Muscle layer of duodenum (tissue), 2 donors: ENCODE results near the gene RABGEF1.
"Not testable (repeated sequence)": the region's sequence is repeated elsewhere in the genome, so short reads cannot be mapped to it uniquely, and the experiment has no call there.

Source experiments
- H3K27ac ChIP-seq: one replicate; pipeline ENCODE4 v1.7.0; 2013; ENCODE audit warnings: mild to moderate bottlenecking, low read length
- H3K27me3 ChIP-seq: one replicate; pipeline ENCODE4 v1.7.0; 2013; ENCODE audit warnings: low read depth, mild to moderate bottlenecking, control low read depth, low read length
- H3K36me3 ChIP-seq, 2 donors: one replicate each; pipeline ENCODE4 v1.7.0; 2013; ENCODE audit warnings: low read length in 2 of 2, control low read depth in 1 of 2, mild to moderate bottlenecking in 1 of 2; ENCODE audit not compliant: insufficient read depth in 2 of 2, control insufficient read depth in 1 of 2
- H3K4me1 ChIP-seq, 2 donors: one replicate each; pipeline ENCODE4 v1.7.0; 2013; ENCODE audit warnings: low read length in 2 of 2, mild to moderate bottlenecking in 2 of 2, control low read depth in 1 of 2, moderate library complexity in 1 of 2; ENCODE audit not compliant: insufficient read depth in 2 of 2, control insufficient read depth in 1 of 2
- H3K4me3 ChIP-seq, 2 donors: one replicate each; pipeline ENCODE4 v1.7.0; 2013; ENCODE audit warnings: low read length in 2 of 2, low read depth in 1 of 2, mild to moderate bottlenecking in 1 of 2
- H3K9me3 ChIP-seq, 2 donors: one replicate each; pipeline ENCODE4 v1.7.0; 2013; ENCODE audit warnings: low read length in 2 of 2, control low read depth in 1 of 2, mild to moderate bottlenecking in 1 of 2; ENCODE audit not compliant: control insufficient read depth in 1 of 2
- donor health status: healthy.

Gene RABGEF1

GRCh38 chr7:66710752-66711151, 29.8 kb upstream of the RABGEF1 start:
- H3K27me3 ChIP-seq, H3K9me3 ChIP-seq, H3K4me3 ChIP-seq, H3K4me1 ChIP-seq, H3K27ac ChIP-seq: not testable (repeated sequence)
- H3K36me3 ChIP-seq: peaks cover 0 to 44% of the 10 kb centered on the region in 2 donors

GRCh38 chr7:66713687-66714086, 26.8 kb upstream of the RABGEF1 start:
- Histone ChIP-seq H3K4me1 (no peaks in the 10 kb centered on the region), H3K4me3 (no peak overlapping the region), H3K9me3 (peaks cover 0 to 4% of the 10 kb centered on the region in 2 donors), H3K27me3 (no peaks in the 10 kb centered on the region), H3K27ac (no peak overlapping the region), H3K36me3 (peaks cover 0 to 42% of the 10 kb centered on the region in 2 donors)

- H3K9me3 ChIP-seq, H3K27me3 ChIP-seq, H3K4me3 ChIP-seq, H3K4me1 ChIP-seq, H3K27ac ChIP-seq: not testable (repeated sequence)
- peaks cover 0 to 36% of the 10 kb centered on the region in 2 donors for H3K36me3 ChIP-seq
Observed at GRCh38 chr7:66716634-66717033, 23.9 kb upstream of the RABGEF1 start.

GRCh38 chr7:66720561-66720960, 20.0 kb upstream of the RABGEF1 start:
- H3K36me3 ChIP-seq: peaks cover 0 to 23% of the 10 kb centered on the region in 2 donors
- H3K27ac ChIP-seq: no peak overlapping the region
- no peaks in the 10 kb centered on the region for H3K9me3 ChIP-seq
- no peaks in the 10 kb centered on the region for H3K27me3 ChIP-seq
- H3K4me3 ChIP-seq: no peak overlapping the region
- H3K4me1 ChIP-seq: no peaks in the 10 kb centered on the region

- Histone ChIP-seq H3K4me1 (no peaks in the 10 kb centered on the region), H3K27me3 (no peaks in the 10 kb centered on the region), H3K27ac (no peak overlapping the region), H3K4me3 (no peak overlapping the region), H3K36me3 (peaks cover 4 to 21% of the 10 kb centered on the region in 2 donors), H3K9me3 (no peaks in the 10 kb centered on the region)
Observed at GRCh38 chr7:66725843-66726242, 14.7 kb upstream of the RABGEF1 start.

GRCh38 chr7:66727058-66727457, 13.5 kb upstream of the RABGEF1 start:
- Histone ChIP-seq H3K27me3 (no peaks in the 10 kb centered on the region), H3K9me3 (no peaks in the 10 kb centered on the region), H3K27ac (no peak overlapping the region), H3K4me3 (no peak overlapping the region), H3K4me1 (no peaks in the 10 kb centered on the region), H3K36me3 (peaks cover 4 to 17% of the 10 kb centered on the region in 2 donors)

- H3K27me3 ChIP-seq: no peaks in the 10 kb centered on the region
- H3K27ac ChIP-seq: no peak overlapping the region
- no peaks in the 10 kb centered on the region for H3K9me3 ChIP-seq
- no peak overlapping the region for H3K4me3 ChIP-seq
- H3K4me1 ChIP-seq: no peaks in the 10 kb centered on the region
- H3K36me3 ChIP-seq: peaks cover 4 to 12% of the 10 kb centered on the region in 2 donors
Observed at GRCh38 chr7:66728571-66728970, 12.0 kb upstream of the RABGEF1 start.

GRCh38 chr7:66729274-66729673, 11.3 kb upstream of the RABGEF1 start:
- Histone ChIP-seq H3K4me1 (no peaks in the 10 kb centered on the region), H3K36me3 (peaks cover 4 to 12% of the 10 kb centered on the region in 2 donors), H3K9me3 (no peaks in the 10 kb centered on the region), H3K4me3 (no peak overlapping the region), H3K27me3 (no peaks in the 10 kb centered on the region), H3K27ac (no peak overlapping the region)

GRCh38 chr7:66731986-66732385, 8.5 kb upstream of the RABGEF1 start:
- peaks cover 0 to 15% of the 10 kb centered on the region in 2 donors for H3K36me3 ChIP-seq
- H3K27ac ChIP-seq: no peak overlapping the region
- peaks cover 5 to 10% of the 10 kb centered on the region in 2 donors for H3K9me3 ChIP-seq
- H3K4me1 ChIP-seq: no peaks in the 10 kb centered on the region
- H3K4me3 ChIP-seq: no peak overlapping the region
- H3K27me3 ChIP-seq: no peaks in the 10 kb centered on the region

- no peak overlapping the region for H3K4me3 ChIP-seq
- peaks cover 5 to 10% of the 10 kb centered on the region in 2 donors for H3K9me3 ChIP-seq
- peaks cover 0 to 15% of the 10 kb centered on the region in 2 donors for H3K36me3 ChIP-seq
Observed at GRCh38 chr7:66732439-66732838, 8.1 kb upstream of the RABGEF1 start.

GRCh38 chr7:66734006-66734405, 6.5 kb upstream of the RABGEF1 start:
- Histone ChIP-seq H3K9me3 (peaks cover 5 to 10% of the 10 kb centered on the region in 2 donors), H3K27ac (no peak overlapping the region), H3K4me3 (no peak overlapping the region), H3K36me3 (peaks cover 0 to 15% of the 10 kb centered on the region in 2 donors), H3K27me3 (no peaks in the 10 kb centered on the region), H3K4me1 (no peaks in the 10 kb centered on the region)

More at GRCh38 chr7:66732439-66732838, 8.1 kb upstream of the RABGEF1 start:
- Histone ChIP-seq H3K4me1 (no peaks in the 10 kb centered on the region), H3K27me3 (no peaks in the 10 kb centered on the region), H3K27ac (no peak overlapping the region)

GRCh38 chr7:66735154-66735553, 5.4 kb upstream of the RABGEF1 start:
- no peaks in the 10 kb centered on the region for H3K4me1 ChIP-seq
- no peaks in the 10 kb centered on the region for H3K27me3 ChIP-seq
- H3K4me3 ChIP-seq: no peak overlapping the region
- H3K9me3 ChIP-seq: peaks cover 5 to 10% of the 10 kb centered on the region in 2 donors
- no peak overlapping the region for H3K27ac ChIP-seq
- peaks cover 0 to 13% of the 10 kb centered on the region in 2 donors for H3K36me3 ChIP-seq
